Measurements from ENCODE around the gene GSTA4. TPM values are rescaled to one million over a fixed set of nuclear protein-coding genes. Genes with fewer than 3 reads are reported as not detected.

The GSTA4 gene
- total RNA-seq, 1 donor = 25.9 TPM

GRCh38 chr6:52982680-52983079 is 12.4 kb downstream of the GSTA4 start:
- DNase-seq (ENCODE audit: low read depth) = no peak
- no peak overlapping the region for H3K4me3 ChIP-seq (ENCODE audit: low read depth, low read length)
- TF ChIP-seq CTCF (IDR thresholded peaks at IDR 0.05; ENCODE audit: insufficient read depth, low read depth, low read length) = no peak

- H3K4me3 ChIP-seq (ENCODE audit: low read depth, low read length) = no peak overlapping the region
- TF ChIP-seq CTCF (IDR thresholded peaks at IDR 0.05; ENCODE audit: insufficient read depth, low read depth, low read length) = no peak
- DNase-seq (ENCODE audit: low read depth) = no peak
Observed at GRCh38 chr6:52981222-52981900, 13.7 kb downstream of the GSTA4 start.

- no peak for TF ChIP-seq CTCF (IDR thresholded peaks at IDR 0.05; ENCODE audit: insufficient read depth, low read depth, low read length)
- DNase-seq (ENCODE audit: low read depth) = no peak
- no peak overlapping the region for H3K4me3 ChIP-seq (ENCODE audit: low read depth, low read length)
Observed at GRCh38 chr6:52976591-52977035, 18.5 kb downstream of the GSTA4 start.

DNA sequence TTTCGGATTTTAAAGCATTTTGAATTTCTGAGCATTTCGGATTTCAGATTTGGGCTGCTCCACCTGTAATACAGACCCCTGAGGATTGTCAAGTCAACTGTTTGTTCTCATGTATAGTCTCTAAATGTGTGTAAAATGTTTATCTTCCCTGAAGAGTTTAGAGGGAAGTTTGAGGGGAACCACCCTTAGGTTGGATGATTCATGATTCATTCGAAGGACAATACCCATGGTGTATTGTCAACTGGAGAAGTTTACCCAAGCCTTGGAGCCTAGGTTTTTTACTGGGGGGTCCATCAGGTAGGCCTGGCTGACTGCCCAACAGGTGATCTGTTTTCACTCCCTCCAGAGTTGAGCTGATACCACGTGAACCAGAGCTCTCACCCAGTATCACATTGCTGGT is 18.9 kb downstream of the GSTA4 start:
- DNase-seq (ENCODE audit: low read depth) = no peak
- TF ChIP-seq CTCF (IDR thresholded peaks at IDR 0.05; ENCODE audit: insufficient read depth, low read depth, low read length) = no peak
- no peak overlapping the region for H3K4me3 ChIP-seq (ENCODE audit: low read depth, low read length)

- no peak overlapping the region for H3K4me3 ChIP-seq (ENCODE audit: low read depth, low read length)
- peak; percentile 48 for DNase-seq (ENCODE audit: low read depth)
- TF ChIP-seq CTCF (IDR thresholded peaks at IDR 0.05; ENCODE audit: insufficient read depth, low read depth, low read length) = no peak
Observed at GRCh38 chr6:52975580-52975979, 19.5 kb downstream of the GSTA4 start.

DNA sequence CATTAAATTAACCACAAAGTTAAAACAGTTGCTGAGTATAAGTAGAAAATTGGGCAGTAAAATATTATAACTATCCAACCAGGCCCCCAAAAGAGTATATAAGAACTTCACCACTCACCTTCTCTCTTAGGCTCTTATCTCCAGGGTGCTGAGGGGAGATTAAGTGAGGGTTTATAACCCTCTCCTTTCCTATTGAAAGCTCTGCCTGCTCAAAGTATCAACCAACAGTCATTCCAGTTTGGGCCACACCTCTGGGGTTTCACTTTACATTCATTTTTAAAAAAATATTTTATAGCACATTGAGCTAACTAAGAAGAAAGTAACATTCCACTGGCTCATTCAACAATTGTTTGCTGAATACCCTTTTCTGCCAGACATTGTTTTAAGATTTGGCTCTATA is 22.1 kb downstream of the GSTA4 start:
- H3K4me3 ChIP-seq (ENCODE audit: low read depth, low read length) = no peak overlapping the region
- TF ChIP-seq CTCF (IDR thresholded peaks at IDR 0.05; ENCODE audit: insufficient read depth, low read depth, low read length) = no peak
- no peak for DNase-seq (ENCODE audit: low read depth)

DNA sequence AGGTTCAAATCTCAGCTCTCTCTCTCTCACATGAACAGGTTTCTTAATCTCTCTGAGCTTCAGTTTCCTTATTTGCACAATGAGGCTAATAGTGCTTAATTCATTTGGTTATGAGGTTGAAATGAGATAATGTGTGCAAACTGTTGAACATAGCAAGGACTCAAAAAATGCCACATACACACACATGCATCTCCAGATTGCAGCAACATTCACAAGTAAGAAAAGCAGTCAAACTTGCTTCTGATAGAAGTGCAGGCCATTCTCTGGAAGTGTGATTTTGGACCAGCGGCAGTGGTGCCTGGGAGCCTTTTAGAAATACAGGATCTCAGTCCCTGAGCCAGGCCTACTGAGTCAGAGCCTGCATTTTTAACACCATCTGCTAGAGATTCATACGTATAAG is 25.7 kb downstream of the GSTA4 start:
- DNase-seq (ENCODE audit: low read depth) = no peak
- H3K4me3 ChIP-seq (ENCODE audit: low read depth, low read length) = no peak overlapping the region
- no peak for TF ChIP-seq CTCF (IDR thresholded peaks at IDR 0.05; ENCODE audit: insufficient read depth, low read depth, low read length)

All from fibroblast of villous mesenchyme (primary cell).